Osteocyte (in vitro differentiated cells): Measurements from ENCODE around the gene OR8K5. TPM values are rescaled to one million over a fixed set of nuclear protein-coding genes. Genes with fewer than 3 reads are reported as not detected.

ENCODE experiments used
- DNase-seq: peaks from one replicate; pipeline ENCODE4 v3.0.0; 2021; ENCODE audit warnings: mixed read lengths; ENCODE audit not compliant: unreplicated experiment; ENCODE audit errors: extremely low spot score
- H3K27ac Mint-ChIP-seq: one replicate; pipeline ENCODE4 v1.8.0; 2021; ENCODE audit warnings: mild to moderate bottlenecking, mixed read lengths; ENCODE audit not compliant: unreplicated experiment
- H3K27me3 Mint-ChIP-seq: one replicate; pipeline ENCODE4 v1.8.0; 2021; ENCODE audit warnings: mixed read lengths; ENCODE audit not compliant: unreplicated experiment
- H3K36me3 Mint-ChIP-seq: one replicate; pipeline ENCODE4 v1.8.0; 2021; ENCODE audit warnings: mixed read lengths; ENCODE audit not compliant: unreplicated experiment
- H3K4me1 Mint-ChIP-seq: one replicate; pipeline ENCODE4 v1.8.0; 2021; ENCODE audit warnings: mixed read lengths; ENCODE audit not compliant: unreplicated experiment
- H3K4me3 Mint-ChIP-seq: one replicate; pipeline ENCODE4 v1.8.0; 2021; ENCODE audit warnings: mild to moderate bottlenecking, moderate library complexity, mixed read lengths; ENCODE audit not compliant: unreplicated experiment
- H3K9me3 Mint-ChIP-seq: one replicate; pipeline ENCODE4 v1.8.0; 2021; ENCODE audit warnings: mixed read lengths; ENCODE audit not compliant: unreplicated experiment
- CTCF ChIP-seq: fragments of 200-600 bp; sonication (generic); IDR thresholded peaks from 2 replicates; pipeline ENCODE4 v1.5.0; 2021; ENCODE audit warnings: antibody characterized with exemption, mild to moderate bottlenecking, moderate library complexity
- long read RNA-seq: library from polyadenylated mRNA; unstranded; transcript quantifications from one replicate; pipeline ENCODE4 v2.0.0, GENCODE V29; 2021
- total RNA-seq: library from RNA; stranded (reverse); gene quantifications from 2 replicates; pipeline ENCODE4 v1.2.1, GENCODE V29; 2021

Gene OR8K5
- total RNA-seq = not detected in 2 replicates
- long read RNA-seq = 0 reads

GRCh38 chr11:56160217-56160616, at the start of gene OR8K5:
TSS of gene OR8K5 (minus strand) at chr11:56160317. CDS start at chr11:56160317, 0 bp downstream.
- H3K27me3 Mint-ChIP-seq = no peaks in the 10 kb centered on the region
- no peaks in the 10 kb centered on the region for H3K36me3 Mint-ChIP-seq
- H3K4me1 Mint-ChIP-seq = no peaks in the 10 kb centered on the region
- DNase-seq = no peak
- H3K4me3 Mint-ChIP-seq = no peak within 1 kb of the TSS
- H3K9me3 Mint-ChIP-seq = peaks cover 34% of the 10 kb centered on the region
- no peak within 1 kb of the TSS for H3K27ac Mint-ChIP-seq
- TF ChIP-seq CTCF = no peak

GRCh38 chr11:56207790-56208189, 47.7 kb upstream of the OR8K5 start:
- Mint-ChIP-seq H3K27ac (no peak overlapping the region), H3K4me3 (no peak overlapping the region), H3K27me3 (no peaks in the 10 kb centered on the region), H3K9me3 (peaks cover 9% of the 10 kb centered on the region), H3K36me3 (no peaks in the 10 kb centered on the region), H3K4me1 (no peaks in the 10 kb centered on the region)
- DNase-seq = no peak
- no peak for TF ChIP-seq CTCF

- no peak overlapping the region for H3K4me3 Mint-ChIP-seq
- H3K27me3 Mint-ChIP-seq = no peaks in the 10 kb centered on the region
- DNase-seq = no peak
- no peaks in the 10 kb centered on the region for H3K4me1 Mint-ChIP-seq
- H3K27ac Mint-ChIP-seq = no peak overlapping the region
- no peak for TF ChIP-seq CTCF
- peaks cover 11% of the 10 kb centered on the region for H3K9me3 Mint-ChIP-seq
- no peaks in the 10 kb centered on the region for H3K36me3 Mint-ChIP-seq
These were observed 37.2 kb upstream of the OR8K5 start for GRCh38 chr11:56197367-56197766.

GRCh38 chr11:56196705-56197104, 36.6 kb upstream of the OR8K5 start:
- H3K27ac Mint-ChIP-seq = no peak overlapping the region

GRCh38 chr11:56188602-56189001, 28.5 kb upstream of the OR8K5 start:
- Mint-ChIP-seq H3K36me3 (no peaks in the 10 kb centered on the region), H3K27me3 (no peaks in the 10 kb centered on the region), H3K27ac (no peak overlapping the region), H3K4me3 (no peak overlapping the region), H3K4me1 (no peaks in the 10 kb centered on the region), H3K9me3 (peaks cover 21% of the 10 kb centered on the region)
- no peak for DNase-seq
- no peak for TF ChIP-seq CTCF

More at GRCh38 chr11:56196705-56197104, 36.6 kb upstream of the OR8K5 start:
- TF ChIP-seq CTCF = no peak
- peaks cover 11% of the 10 kb centered on the region for H3K9me3 Mint-ChIP-seq
- H3K36me3 Mint-ChIP-seq = no peaks in the 10 kb centered on the region
- no peak for DNase-seq
- no peaks in the 10 kb centered on the region for H3K27me3 Mint-ChIP-seq
- H3K4me3 Mint-ChIP-seq = no peak overlapping the region
- no peaks in the 10 kb centered on the region for H3K4me1 Mint-ChIP-seq
